CD14-positive monocyte (primary cell): ENCODE measurements around the gene PDGFD. TPM values are rescaled to one million over a fixed set of nuclear protein-coding genes. Genes with fewer than 3 reads are reported as not detected.

Experiments
- DNase-seq, 3 donors: peaks; one replicate each; pipeline ENCODE4 v3.0.0-alpha.2; 2011 to 2022
- H2AFZ ChIP-seq: 2 replicates; pipeline ENCODE4 v1.6.0; 2012; ENCODE audit warnings: mild to moderate bottlenecking, low read depth, low read length, inconsistent platforms; ENCODE audit not compliant: insufficient read depth, poor library complexity, severe bottlenecking
- H3K27ac ChIP-seq, 2 donors: 1 replicate in 1 of 2; 2 replicates in 1 of 2; pipeline ENCODE4 v1.5.1; 2012 to 2013; ENCODE audit warnings: low read length in 2 of 2, control low read depth in 1 of 2, inconsistent platforms in 1 of 2, low read depth in 1 of 2, mild to moderate bottlenecking in 1 of 2
- H3K27me3 ChIP-seq, 2 donors: one replicate each; pipeline versions ENCODE4 v1.6.0 to v1.6.1; 2011 to 2013; ENCODE audit warnings: low read length in 2 of 2; ENCODE audit not compliant: control insufficient read depth in 2 of 2, insufficient read depth in 2 of 2
- H3K36me3 ChIP-seq, 2 donors: replicated peaks in 1 of 2; 1 replicate in 1 of 2; 2 replicates in 1 of 2; pipeline versions ENCODE4 v1.5.1 to v1.6.1; 2012 to 2013; ENCODE audit warnings: low read length in 2 of 2, control low read depth in 1 of 2, inconsistent platforms in 1 of 2, mild to moderate bottlenecking in 1 of 2; ENCODE audit not compliant: insufficient read depth in 2 of 2, control insufficient read depth in 1 of 2
- H3K4me1 ChIP-seq, 2 donors: 1 replicate in 1 of 2; 2 replicates in 1 of 2; pipeline versions ENCODE4 v1.5.1 to v1.6.1; 2012 to 2013; ENCODE audit warnings: low read length in 2 of 2, control low read depth in 1 of 2, inconsistent platforms in 1 of 2, mild to moderate bottlenecking in 1 of 2, moderate library complexity in 1 of 2; ENCODE audit not compliant: insufficient read depth in 2 of 2, control insufficient read depth in 1 of 2
- H3K4me2 ChIP-seq: replicated peaks from 2 replicates; pipeline ENCODE3; 2012; ENCODE audit warnings: low read length, moderate library complexity, mild to moderate bottlenecking; ENCODE audit not compliant: poor library complexity, severe bottlenecking; ENCODE audit errors: extremely low read depth
- H3K4me3 ChIP-seq, 3 experiments: fragments of 200-600 bp in 1 of 3; sonication (generic) in 1 of 3; replicated peaks in 1 of 3; 1 replicate in 2 of 3; 2 replicates in 1 of 3; pipeline ENCODE4 v1.5.1; 2011 to 2013; ENCODE audit warnings: low read length in 3 of 3, mild to moderate bottlenecking in 3 of 3, control low read depth in 2 of 3, low read depth in 2 of 3, inconsistent platforms in 1 of 3, moderate library complexity in 1 of 3
- H3K79me2 ChIP-seq: 2 replicates; pipeline ENCODE4 v1.6.0; 2012; ENCODE audit warnings: mild to moderate bottlenecking, control low read depth, inconsistent platforms, low read length, moderate library complexity; ENCODE audit not compliant: insufficient read depth
- H3K9ac ChIP-seq: 2 replicates; pipeline ENCODE4 v1.6.0; 2017; ENCODE audit warnings: low read length, mild to moderate bottlenecking; ENCODE audit not compliant: insufficient read depth, poor library complexity, severe bottlenecking
- H3K9me3 ChIP-seq, 2 donors: replicated peaks in 1 of 2; 1 replicate in 1 of 2; 2 replicates in 1 of 2; pipeline versions ENCODE4 v1.5.1 to v1.6.1; 2012 to 2013; ENCODE audit warnings: low read length in 2 of 2, control low read depth in 1 of 2; ENCODE audit not compliant: control insufficient read depth in 1 of 2, insufficient read depth in 1 of 2
- H4K20me1 ChIP-seq: 2 replicates; pipeline ENCODE4 v1.6.0; 2012; ENCODE audit warnings: mild to moderate bottlenecking, low read length, control low read depth, moderate library complexity; ENCODE audit not compliant: insufficient read depth
- H3K27ac Mint-ChIP-seq, 7 donors: one replicate each; pipeline ENCODE4 v1.8.0; 2020; ENCODE audit warnings: mild to moderate bottlenecking in 7 of 7, mixed read lengths in 7 of 7, moderate library complexity in 6 of 7, inconsistent platforms in 2 of 7
- H3K27me3 Mint-ChIP-seq, 3 donors: one replicate each; pipeline ENCODE4 v1.8.0; 2021 to 2022; ENCODE audit warnings: low read depth in 3 of 3, mild to moderate bottlenecking in 3 of 3, mixed read lengths in 3 of 3, moderate library complexity in 3 of 3, inconsistent platforms in 1 of 3
- H3K36me3 Mint-ChIP-seq, 2 donors: one replicate each; pipeline ENCODE4 v1.8.0; 2020; ENCODE audit warnings: mixed read lengths in 2 of 2, inconsistent platforms in 1 of 2, mild to moderate bottlenecking in 1 of 2
- H3K4me1 Mint-ChIP-seq: one replicate; pipeline ENCODE4 v1.8.0; 2020; ENCODE audit warnings: mild to moderate bottlenecking, mixed read lengths
- H3K4me3 Mint-ChIP-seq, 2 donors: one replicate each; pipeline ENCODE4 v1.8.0; 2020; ENCODE audit warnings: mild to moderate bottlenecking in 2 of 2, mixed read lengths in 2 of 2, moderate library complexity in 1 of 2
- H3K9me3 Mint-ChIP-seq, 7 donors: one replicate each; pipeline ENCODE4 v1.8.0; 2020 to 2022; ENCODE audit warnings: mixed read lengths in 7 of 7, mild to moderate bottlenecking in 6 of 7, moderate library complexity in 6 of 7, inconsistent platforms in 2 of 7
- CTCF ChIP-seq: fragments of 200-600 bp; IDR thresholded peaks from one replicate; pipeline ENCODE4 v1.8.0; 2022; ENCODE audit warnings: antibody characterized with exemption, mild to moderate bottlenecking
- WGBS: methylation state at CpG from one replicate; pipeline ENCODE4 v1.1.5; 2013; ENCODE audit warnings: missing lambda C conversion rate; ENCODE audit not compliant: insufficient coverage; 5-methylcytosine and 5-hydroxymethylcytosine counted together
- intact Hi-C, 2 donors: fragments of 100-400 bp; cut with micrococcal nuclease; formaldehyde crosslinking; loops; one replicate each; pipeline versions ENCODE4 v1.15.0 to v1.15.1; 2023
- polyA plus RNA-seq, 3 donors: library from polyadenylated mRNA; depleted of rRNA in 1 of 3; unstranded in 2 of 3; stranded (reverse) in 1 of 3; fragments of 300-500 nt in 2 of 3; fragments of >200 nt in 1 of 3; fragmentation: Illumina TruSeq in 2 of 3; gene quantifications; 1 replicate in 2 of 3; 2 replicates in 1 of 3; pipeline ENCODE4 v1.2.3, GENCODE V29; 2012 to 2021

The PDGFD gene
- polyA plus RNA-seq, 3 donors: 0.05 to 0.15 TPM; not detected in 1

GRCh38 chr11:103964390-103964789, 199.6 kb downstream of the PDGFD start:
- H3K36me3 ChIP-seq: no peaks in the 10 kb centered on the region

GRCh38 chr11:103963648-103964047, 200.3 kb downstream of the PDGFD start:
- no peaks in the 10 kb centered on the region for H3K27me3 ChIP-seq
- Mint-ChIP-seq H3K27ac (no peak overlapping the region), H3K36me3 (no peaks in the 10 kb centered on the region), H3K4me3 (no peak overlapping the region), H3K27me3 (peaks cover 0 to 2% (median 0%) of the 10 kb centered on the region in 3 donors), H3K4me1 (no peaks in the 10 kb centered on the region), H3K9me3 (peaks cover 0 to 2% (median 0%) of the 10 kb centered on the region in 7 donors)
- H3K4me1 ChIP-seq: no peaks in the 10 kb centered on the region
- intact Hi-C loops: no loop called here
- WGBS: no CpG with 5 or more reads among the region's 2 CpGs
- no peak overlapping the region for H2AFZ ChIP-seq
- H3K4me2 ChIP-seq: no peak overlapping the region
- DNase-seq: no peak
- H3K79me2 ChIP-seq: no peaks in the 10 kb centered on the region
- TF ChIP-seq CTCF: no peak
- H4K20me1 ChIP-seq: no peaks in the 10 kb centered on the region
- H3K9me3 ChIP-seq: no peaks in the 10 kb centered on the region
- no peaks in the 10 kb centered on the region for H3K36me3 ChIP-seq
- no peak overlapping the region for H3K9ac ChIP-seq
- no peak overlapping the region for H3K27ac ChIP-seq
- H3K4me3 ChIP-seq: no peak overlapping the region

More at GRCh38 chr11:103964390-103964789, 199.6 kb downstream of the PDGFD start:
- H3K4me1 ChIP-seq: no peaks in the 10 kb centered on the region
- intact Hi-C loops: no loop called here
- H2AFZ ChIP-seq: no peak overlapping the region
- H3K9me3 ChIP-seq: no peaks in the 10 kb centered on the region
- Mint-ChIP-seq H3K4me1 (no peaks in the 10 kb centered on the region), H3K36me3 (no peaks in the 10 kb centered on the region), H3K27me3 (peaks cover 0 to 2% (median 0%) of the 10 kb centered on the region in 3 donors), H3K9me3 (peaks cover 0 to 2% (median 0%) of the 10 kb centered on the region in 7 donors), H3K4me3 (no peak overlapping the region), H3K27ac (no peak overlapping the region)
- no peak overlapping the region for H3K9ac ChIP-seq
- no peaks in the 10 kb centered on the region for H4K20me1 ChIP-seq
- H3K79me2 ChIP-seq: no peaks in the 10 kb centered on the region
- H3K27ac ChIP-seq: no peak overlapping the region
- H3K4me3 ChIP-seq: no peak overlapping the region
- no peaks in the 10 kb centered on the region for H3K27me3 ChIP-seq
- no peak for DNase-seq
- no peak for TF ChIP-seq CTCF
- H3K4me2 ChIP-seq: no peak overlapping the region
